Measurements from ENCODE around the gene CTU1.

Gene CTU1

DNA sequence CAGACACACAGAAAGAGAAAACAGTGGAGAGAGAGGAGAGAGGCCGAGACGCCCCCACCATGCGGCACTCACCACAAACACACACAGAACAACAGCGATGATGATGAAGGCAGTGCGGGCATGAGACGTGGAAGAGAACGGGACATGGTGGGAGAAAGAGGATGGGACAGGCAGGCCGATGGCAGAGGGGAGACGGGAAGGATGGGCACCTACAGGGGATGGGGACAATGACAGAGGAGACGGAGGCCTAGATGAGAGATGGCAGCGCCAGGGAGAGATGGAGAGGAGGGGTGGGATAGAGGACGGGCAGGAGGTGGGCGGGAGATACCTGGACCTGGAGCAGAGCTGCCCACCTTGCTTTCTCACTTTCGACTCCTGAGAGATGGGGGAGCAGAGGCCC, 24.4 kb downstream of the CTU1 start:
- DNase-seq (ENCODE audit: low read depth in 2 of 3, low spot score in 2 of 3): no peak

DNA sequence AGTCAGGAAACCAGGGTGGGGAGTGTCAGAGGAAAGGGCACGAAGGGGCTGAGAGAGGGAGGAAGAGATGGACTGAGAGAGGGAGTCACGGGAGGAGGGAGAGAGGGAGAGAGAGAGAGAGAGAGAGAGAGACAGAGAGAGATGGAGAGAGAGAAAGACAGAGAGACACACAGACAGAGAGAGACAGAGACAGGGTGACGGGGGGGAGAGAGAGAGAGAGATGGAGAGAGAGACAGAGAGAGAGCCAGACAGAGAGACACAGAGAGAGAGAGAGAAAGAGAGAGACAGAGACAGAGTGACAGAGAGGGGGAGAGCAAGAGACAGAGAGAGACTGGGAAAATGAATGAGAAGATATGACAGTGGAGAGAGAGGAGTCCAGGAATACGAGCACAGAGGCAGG, 25.0 kb downstream of the CTU1 start:
- DNase-seq (ENCODE audit: low read depth in 2 of 3, low spot score in 2 of 3): no peak

DNA sequence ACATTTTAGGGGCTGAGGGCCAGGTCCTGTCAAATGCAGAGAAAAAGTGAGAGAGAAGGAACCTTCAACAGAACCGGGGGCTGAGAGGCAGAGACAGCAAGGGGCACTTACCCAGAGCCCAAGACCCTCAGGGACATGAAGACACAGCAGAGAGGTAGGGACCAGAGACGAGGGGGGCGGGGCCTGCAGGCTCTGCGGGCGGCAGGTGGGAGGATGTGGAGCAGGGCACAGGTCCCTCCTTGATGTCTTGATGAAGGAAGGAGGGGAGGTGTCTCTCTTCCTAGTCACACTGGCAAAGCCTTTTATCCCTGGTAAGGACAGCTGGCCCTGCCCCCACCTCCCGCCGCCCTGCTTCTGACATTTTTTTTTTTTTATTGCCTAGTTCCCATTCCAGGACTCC, 25.6 kb downstream of the CTU1 start, which contains the start of gene KLK14:
TSS of gene KLK14 (minus strand) at position 277 of the 400 bp plus-strand sequence. CDS start at position 4, 273 bp downstream.
- no peak for DNase-seq (ENCODE audit: low read depth in 2 of 3, low spot score in 2 of 3)

- DNase-seq (ENCODE audit: low read depth in 2 of 3, low spot score in 2 of 3): no peak
Measured at GRCh38 chr19:51081476-51081875, 26.7 kb downstream of the CTU1 start.

DNA sequence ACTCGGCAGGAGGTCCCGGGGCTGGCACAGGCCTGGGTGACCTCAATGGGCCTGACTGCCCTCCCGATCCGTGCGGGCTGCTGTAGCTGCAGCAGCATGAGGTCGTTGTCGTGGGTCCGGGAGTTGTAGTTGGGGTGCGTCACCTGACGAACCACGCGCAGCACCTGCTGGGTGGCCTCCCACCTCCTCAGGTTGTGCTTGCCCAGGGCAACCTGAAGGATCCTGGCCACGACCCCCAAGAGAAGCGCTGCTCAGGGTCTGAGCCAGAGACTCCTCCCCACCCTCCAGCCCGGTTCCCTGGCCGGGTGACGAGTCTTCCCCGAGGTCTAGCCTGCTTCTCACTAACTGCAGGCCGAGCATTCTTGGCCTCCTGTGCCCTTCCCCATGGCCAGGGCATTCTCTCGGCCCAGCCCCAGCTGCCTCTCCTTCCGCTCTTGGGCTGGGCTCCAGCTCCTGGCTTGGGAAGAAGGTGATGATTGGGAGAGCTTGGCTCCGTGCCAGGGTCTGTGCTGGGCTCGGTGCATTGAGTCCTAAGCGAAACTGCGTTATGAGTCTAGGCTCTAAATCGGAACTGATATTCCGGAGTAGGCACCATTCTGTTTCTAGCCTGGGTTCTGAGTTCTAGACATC, 28.6 kb downstream of the CTU1 start:
- no peak for DNase-seq (ENCODE audit: low read depth in 2 of 3, low spot score in 2 of 3)

GRCh38 chr19:51078731-51079130, 29.5 kb downstream of the CTU1 start:
- DNase-seq (ENCODE audit: low read depth in 2 of 3, low spot score in 2 of 3): no peak

DNA sequence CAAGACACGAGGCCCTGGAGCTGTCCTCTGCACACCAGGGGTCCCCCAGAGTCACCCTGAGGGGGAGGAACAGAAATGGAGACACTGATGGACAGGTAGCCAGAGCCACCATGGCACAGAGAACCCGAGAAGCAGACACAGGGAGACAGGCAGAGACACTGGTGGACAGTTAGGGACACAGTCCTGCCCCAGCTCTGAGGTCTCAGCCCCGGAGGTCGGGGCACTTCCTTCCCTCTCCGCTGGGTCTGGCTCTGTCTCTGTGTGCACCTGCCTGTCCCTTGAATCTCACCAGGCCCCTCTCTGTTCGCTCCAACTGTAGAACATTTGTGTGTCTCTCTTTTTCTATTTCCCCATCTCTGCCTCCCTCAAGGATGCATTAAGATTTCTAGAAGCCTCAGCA, 30.1 kb downstream of the CTU1 start:
- DNase-seq (ENCODE audit: low read depth in 2 of 3, low spot score in 2 of 3): no peak

GRCh38 chr19:51076631-51077213, 31.5 kb downstream of the CTU1 start:
- DNase-seq (ENCODE audit: low read depth in 2 of 3, low spot score in 2 of 3): no peak

DNA sequence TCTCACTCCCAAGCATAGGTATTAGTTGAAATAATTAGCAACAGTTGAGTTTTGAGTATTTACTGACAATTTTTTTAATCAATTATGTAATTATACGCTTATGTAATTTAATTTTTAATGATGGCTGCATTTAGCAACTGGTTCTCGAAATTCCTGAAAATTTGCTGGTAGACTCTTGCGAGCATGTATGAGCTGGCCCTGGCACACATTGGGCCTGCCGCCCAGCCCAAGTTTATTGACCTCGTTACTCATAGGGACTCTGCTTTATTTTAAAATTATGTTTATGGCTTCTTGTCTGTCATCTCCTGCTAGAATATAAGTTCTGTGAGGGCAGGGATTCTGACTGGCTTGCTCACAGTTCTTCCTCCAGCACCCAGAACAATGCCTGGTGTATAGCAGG, 32.2 kb downstream of the CTU1 start:
- no peak for DNase-seq (ENCODE audit: low read depth in 2 of 3, low spot score in 2 of 3)

DNA sequence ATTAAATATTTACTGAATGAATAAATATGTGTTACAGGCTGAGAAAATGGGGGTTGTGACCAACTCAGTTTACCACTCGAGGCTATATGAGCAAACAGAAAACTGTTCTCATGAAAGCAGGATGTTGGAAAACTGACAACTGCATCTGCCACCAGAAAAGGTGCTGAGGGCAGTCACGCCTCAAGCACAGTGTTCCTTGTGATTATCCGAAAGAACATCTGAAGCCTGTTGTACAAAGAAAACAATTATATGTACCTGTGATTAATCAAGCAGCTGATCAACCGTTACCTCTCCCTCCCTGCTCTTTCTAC, 37.2 kb downstream of the CTU1 start:
- no peak for DNase-seq (ENCODE audit: low read depth in 2 of 3, low spot score in 2 of 3)

DNA sequence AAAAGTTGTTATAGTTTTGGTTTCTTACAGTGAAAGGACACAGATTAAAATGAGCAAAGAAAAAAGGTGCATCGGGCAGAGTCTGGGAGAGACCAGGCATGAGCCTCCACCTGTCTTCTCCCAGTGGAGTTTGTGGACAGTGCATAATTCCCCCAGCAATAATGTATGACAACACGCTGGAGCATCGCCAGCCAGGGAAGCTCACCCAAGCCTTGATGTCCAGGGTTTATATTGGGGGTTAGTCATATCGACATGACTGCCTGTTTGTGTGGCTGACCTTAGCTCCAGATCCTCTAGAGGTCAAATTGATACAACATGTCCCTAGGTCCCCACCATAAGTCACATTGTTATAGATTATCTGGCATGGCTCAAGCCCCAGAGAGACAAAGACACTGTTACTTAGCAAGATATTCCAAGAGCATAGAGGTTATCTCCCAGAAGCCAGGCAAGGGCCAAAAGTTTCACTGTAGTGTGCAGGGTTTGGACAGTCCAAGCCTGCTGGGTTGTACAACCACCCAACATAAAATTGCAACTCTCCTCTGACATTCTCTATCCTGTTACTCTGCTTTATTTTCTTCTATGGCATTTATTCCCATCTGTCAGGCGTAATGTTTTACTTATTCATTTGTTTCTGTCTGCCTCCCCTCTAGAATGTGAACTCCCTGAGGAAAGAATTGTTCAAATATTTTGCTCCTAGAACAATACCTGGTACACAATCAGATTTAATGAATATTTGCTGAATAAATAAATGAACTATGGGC, 37.7 kb downstream of the CTU1 start:
- no peak for DNase-seq (ENCODE audit: low read depth in 2 of 3, low spot score in 2 of 3)

- no peak for DNase-seq (ENCODE audit: low read depth in 2 of 3, low spot score in 2 of 3)
Measured at GRCh38 chr19:51066393-51067186, 41.6 kb downstream of the CTU1 start.

DNA sequence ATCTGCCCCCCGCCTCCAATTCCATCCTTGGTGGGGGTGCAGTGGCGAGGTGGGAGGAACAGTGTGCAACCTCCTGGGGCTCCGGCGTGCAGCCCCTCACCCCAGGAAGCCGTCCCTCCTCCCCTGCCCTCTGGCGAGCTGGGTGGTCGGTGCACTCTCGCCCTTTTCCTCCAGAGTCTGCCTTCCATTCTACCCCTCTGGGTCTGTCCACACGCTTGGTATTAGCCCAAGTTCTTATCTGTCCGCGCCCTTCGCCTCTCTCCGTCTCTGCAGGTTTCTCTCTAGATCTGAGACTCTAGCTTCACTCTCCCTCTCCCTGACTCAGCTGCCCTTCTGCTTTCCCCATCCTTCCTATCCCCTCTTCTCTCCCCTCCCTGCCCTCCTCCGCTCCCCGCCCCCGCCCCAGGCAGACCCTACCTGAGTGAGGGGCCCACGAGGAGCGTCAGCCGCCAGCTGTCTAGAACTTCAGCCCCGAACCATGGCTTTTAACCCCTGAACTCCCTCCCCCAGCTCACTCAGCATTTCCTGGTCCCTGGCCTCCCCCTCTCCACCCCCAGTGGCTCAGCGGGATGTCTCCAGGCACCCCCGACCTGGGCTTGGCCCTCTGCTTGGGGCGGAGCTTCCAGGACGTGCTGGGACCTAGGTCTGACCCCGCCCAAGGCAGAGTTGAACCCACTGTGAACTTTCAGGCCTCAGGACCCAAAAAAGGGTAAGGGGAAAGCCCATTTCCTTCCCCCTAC, 42.8 kb downstream of the CTU1 start:
- DNase-seq (ENCODE audit: low read depth in 2 of 3, low spot score in 2 of 3): no peak

GRCh38 chr19:51064534-51065220, 43.5 kb downstream of the CTU1 start, which contains the start of gene KLK13:
TSS of gene KLK13 (minus strand) at chr19:51065092. CDS start at chr19:51065067, 25 bp downstream.
- DNase-seq (ENCODE audit: low read depth in 2 of 3, low spot score in 2 of 3): no peak

DNA sequence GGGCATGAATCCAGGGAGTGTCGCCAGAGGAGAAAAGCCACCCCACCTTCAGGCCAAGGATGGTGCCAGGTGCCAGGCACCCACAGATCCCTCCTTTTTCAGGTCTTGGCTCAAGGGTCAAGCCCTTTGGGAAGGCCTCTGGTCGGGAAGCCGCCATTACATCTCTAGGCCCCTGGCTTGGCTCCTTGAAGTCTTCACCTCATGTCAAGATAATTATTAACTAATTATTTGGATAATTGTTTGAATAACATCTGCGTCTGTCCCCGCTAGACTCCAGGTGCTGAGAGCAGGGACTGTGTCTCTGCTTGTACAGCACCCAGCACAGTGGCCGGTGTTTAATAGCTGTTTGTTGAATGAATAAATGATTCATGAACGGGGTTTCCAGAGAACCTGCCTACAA, 44.5 kb downstream of the CTU1 start:
- DNase-seq (ENCODE audit: low read depth in 2 of 3, low spot score in 2 of 3): no peak

GRCh38 chr19:51060973-51061372, 47.2 kb downstream of the CTU1 start:
- no peak for DNase-seq (ENCODE audit: low read depth in 2 of 3, low spot score in 2 of 3)

- no peak for DNase-seq (ENCODE audit: low read depth in 2 of 3, low spot score in 2 of 3)
Measured at GRCh38 chr19:51060336-51060735, 47.9 kb downstream of the CTU1 start.

DNA sequence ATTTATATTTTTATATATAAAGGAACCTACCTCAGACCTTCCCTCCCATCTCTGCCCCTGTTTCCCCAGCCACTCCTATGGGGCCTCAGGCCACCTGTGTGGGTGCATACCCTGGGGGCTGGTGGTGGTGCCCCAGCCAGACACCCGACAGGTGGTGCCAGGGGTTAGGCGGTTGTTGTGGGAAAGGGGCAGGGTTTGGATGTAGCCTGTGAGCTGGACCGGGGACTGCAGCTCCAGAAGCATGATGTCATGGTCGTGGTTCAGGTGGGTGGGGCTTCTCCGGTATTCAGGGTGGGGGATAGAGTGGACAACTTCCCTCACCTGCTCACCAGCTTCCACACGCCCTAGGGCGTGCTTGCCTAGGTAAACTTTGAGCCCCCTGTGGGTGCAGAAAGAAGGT, 48.5 kb downstream of the CTU1 start:
- no peak for DNase-seq (ENCODE audit: low read depth in 2 of 3, low spot score in 2 of 3)

DNA sequence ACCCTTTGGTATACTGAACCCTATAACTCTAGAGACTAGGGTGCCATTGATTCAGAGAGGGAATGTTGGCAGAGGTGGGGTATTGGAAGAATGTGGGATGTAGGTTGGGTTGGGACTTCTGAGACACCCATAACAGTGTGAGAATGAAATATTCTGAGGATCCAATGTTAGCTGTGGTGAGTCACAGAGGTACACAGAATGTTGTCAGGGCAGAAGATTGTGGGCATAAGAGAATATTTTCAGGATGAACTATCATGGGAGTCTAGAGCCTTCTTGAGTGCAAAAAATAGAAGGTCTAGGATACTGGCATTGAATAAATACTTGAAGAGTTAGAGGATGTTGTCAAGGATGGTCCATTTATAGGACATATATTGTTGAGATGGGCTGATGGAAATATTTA, 52.3 kb downstream of the CTU1 start:
- DNase-seq (ENCODE audit: low read depth in 2 of 3, low spot score in 2 of 3): no peak
